SH-SY5Y (cell line): ENCODE data around the gene NKD2.

ENCODE experiments used
- GATA2 ChIP-seq: IDR thresholded peaks from 2 replicates; pipeline ENCODE4 v1.6.1; 2011; ENCODE audit warnings: mild to moderate bottlenecking, low read depth, low read length
- GATA3 ChIP-seq: IDR thresholded peaks from 2 replicates; pipeline ENCODE4 v1.6.1; 2011; ENCODE audit warnings: low read depth, mild to moderate bottlenecking, low read length, moderate library complexity

- TF ChIP-seq GATA3 (no peak), GATA2 (no peak)
These were observed 2.6 kb downstream of the NKD2 start for GRCh38 chr5:1011226-1011631.
